Jurkat, Clone E6-1 (cell line): Measurements from ENCODE around the gene TXNL1. TPM values are rescaled to one million over a fixed set of nuclear protein-coding genes. Genes with fewer than 3 reads are reported as not detected.
"Not testable (repeated sequence)": the region's sequence is repeated elsewhere in the genome, so short reads cannot be mapped to it uniquely, and the experiment has no call there.

Experiments used
- DNase-seq: peaks from one replicate; pipeline ENCODE4 v3.0.0-alpha.2; 2011; ENCODE audit warnings: low read depth, low spot score
- H3K4me3 ChIP-seq: 2 replicates; pipeline ENCODE4 v1.5.1; 2011; ENCODE audit warnings: mild to moderate bottlenecking, low read length, control low read depth, moderate library complexity
- polyA plus RNA-seq: library from polyadenylated mRNA; unstranded; fragments of >200 nt; gene quantifications from one replicate; pipeline ENCODE4 v1.2.1, GENCODE V29; 2012; ENCODE audit warnings: missing spikeins; ENCODE audit not compliant: insufficient read length, insufficient read depth

Gene TXNL1
- 87.9 TPM for polyA plus RNA-seq

GRCh38 chr18:56638232-56639103, at the start of gene TXNL1:
TSS of gene TXNL1 (minus strand) at chr18:56638592. CDS start at chr18:56638440, 152 bp downstream.
- DNase-seq, result peak; percentile 98
- peak within 1 kb of the TSS; percentile 72 for H3K4me3 ChIP-seq

- H3K4me3 ChIP-seq, result no peak overlapping the region
- no peak for DNase-seq
Measured at GRCh38 chr18:56684277-56684676, 45.9 kb upstream of the TXNL1 start.

GRCh38 chr18:56678836-56679565, 40.6 kb upstream of the TXNL1 start:
- DNase-seq, result no peak

GRCh38 chr18:56676639-56677038, 38.2 kb upstream of the TXNL1 start:
- no peak for DNase-seq
- H3K4me3 ChIP-seq, result no peak overlapping the region

More at GRCh38 chr18:56678836-56679565, 40.6 kb upstream of the TXNL1 start:
- no peak overlapping the region for H3K4me3 ChIP-seq

- H3K4me3 ChIP-seq, result no peak overlapping the region
- no peak for DNase-seq
Measured at GRCh38 chr18:56672981-56673380, 34.6 kb upstream of the TXNL1 start.

- DNase-seq, result no peak
- no peak overlapping the region for H3K4me3 ChIP-seq
Measured at GRCh38 chr18:56672391-56672790, 34.0 kb upstream of the TXNL1 start.

- no peak for DNase-seq
- no peak overlapping the region for H3K4me3 ChIP-seq
Measured at GRCh38 chr18:56662902-56663301, 24.5 kb upstream of the TXNL1 start.

- no peak for DNase-seq
- H3K4me3 ChIP-seq, result no peak overlapping the region
Measured at GRCh38 chr18:56662502-56662901, 24.1 kb upstream of the TXNL1 start.

GRCh38 chr18:56662063-56662408, 23.6 kb upstream of the TXNL1 start:
- DNase-seq, result no peak
- H3K4me3 ChIP-seq, result no peak overlapping the region

- no peak for DNase-seq
- H3K4me3 ChIP-seq, result no peak overlapping the region
Measured at GRCh38 chr18:56661360-56662062, 23.1 kb upstream of the TXNL1 start.

- no peak overlapping the region for H3K4me3 ChIP-seq
- DNase-seq, result no peak
Measured at GRCh38 chr18:56660655-56661054, 22.3 kb upstream of the TXNL1 start.

- DNase-seq, result no peak
Measured at GRCh38 chr18:56659111-56659510, 20.7 kb upstream of the TXNL1 start.

GRCh38 chr18:56658261-56658660, 19.9 kb upstream of the TXNL1 start:
- no peak for DNase-seq

More at GRCh38 chr18:56659111-56659510, 20.7 kb upstream of the TXNL1 start:
- H3K4me3 ChIP-seq, result no peak overlapping the region

GRCh38 chr18:56654280-56654679, 15.9 kb upstream of the TXNL1 start:
- DNase-seq, H3K4me3 ChIP-seq: not testable (repeated sequence)

More at GRCh38 chr18:56658261-56658660, 19.9 kb upstream of the TXNL1 start:
- H3K4me3 ChIP-seq, result no peak overlapping the region

GRCh38 chr18:56652802-56653201, 14.4 kb upstream of the TXNL1 start:
- DNase-seq, result peak; percentile 41

GRCh38 chr18:56651771-56652092, 13.3 kb upstream of the TXNL1 start:
- no peak for DNase-seq

More at GRCh38 chr18:56652802-56653201, 14.4 kb upstream of the TXNL1 start:
- peak overlapping the region; percentile 66 for H3K4me3 ChIP-seq

GRCh38 chr18:56650944-56651770, 12.8 kb upstream of the TXNL1 start, which contains the start of gene WDR7:
TSS of gene WDR7 (plus strand) at chr18:56651359. CDS start at chr18:56672516, 21,157 bp downstream.
- H3K4me3 ChIP-seq, result peak within 1 kb of the TSS; percentile 66
- DNase-seq, result peak; percentile 97

More at GRCh38 chr18:56651771-56652092, 13.3 kb upstream of the TXNL1 start:
- peak overlapping the region; percentile 66 for H3K4me3 ChIP-seq

GRCh38 chr18:56649996-56650395, 11.6 kb upstream of the TXNL1 start:
- DNase-seq, result no peak
- H3K4me3 ChIP-seq, result peak overlapping the region; percentile 66
